Hepatic stellate cell (primary cell): ENCODE data around the gene R3HDM4.
"Not testable (repeated sequence)": the region's sequence is repeated elsewhere in the genome, so short reads cannot be mapped to it uniquely, and the experiment has no call there.

Experiments
- DNase-seq: peaks from one replicate; pipeline ENCODE4 v3.0.0; 2011; ENCODE audit warnings: low spot score

R3HDM4 gene

GRCh38 chr19:913080-913748 is at the start of gene R3HDM4:
R3HDM4 (minus strand) TSS chr19:913219; CDS start chr19:913157, 62 bp downstream.
- peak; percentile 95 for DNase-seq

GRCh38 chr19:961866-962620 is 49.0 kb upstream of the R3HDM4 start:
- DNase-seq, result peak; percentile 87

GRCh38 chr19:960601-960938 is 47.6 kb upstream of the R3HDM4 start:
- DNase-seq, result no peak

GRCh38 chr19:960020-960419 is 47.0 kb upstream of the R3HDM4 start:
- DNase-seq, result no peak

GRCh38 chr19:958967-959855 is 46.2 kb upstream of the R3HDM4 start:
- no peak for DNase-seq

- not testable (repeated sequence) for DNase-seq
Measured at GRCh38 chr19:957578-957977, 44.6 kb upstream of the R3HDM4 start.

GRCh38 chr19:956766-957440 is 43.9 kb upstream of the R3HDM4 start:
- no peak for DNase-seq

- no peak for DNase-seq
Measured at GRCh38 chr19:955803-956765, 43.1 kb upstream of the R3HDM4 start.

GRCh38 chr19:954672-955494 is 41.9 kb upstream of the R3HDM4 start:
- DNase-seq, result no peak

- no peak for DNase-seq
Measured at GRCh38 chr19:954272-954671, 41.3 kb upstream of the R3HDM4 start.

- DNase-seq, result no peak
Measured at GRCh38 chr19:953445-954271, 40.6 kb upstream of the R3HDM4 start.

GRCh38 chr19:952680-953444 is 39.8 kb upstream of the R3HDM4 start:
- no peak for DNase-seq

GRCh38 chr19:952049-952679 is 39.1 kb upstream of the R3HDM4 start:
- no peak for DNase-seq

- no peak for DNase-seq
Measured at GRCh38 chr19:950352-951066, 37.5 kb upstream of the R3HDM4 start.

GRCh38 chr19:948842-949496 is 36.0 kb upstream of the R3HDM4 start:
- no peak for DNase-seq

GRCh38 chr19:947707-948539 is 34.9 kb upstream of the R3HDM4 start:
- DNase-seq, result no peak
